D721Med (cell line): ENCODE measurements around the gene PDSS2.

Source experiments
- DNase-seq: peaks from one replicate; pipeline ENCODE4 v3.0.0; 2011; ENCODE audit warnings: low spot score; ENCODE audit not compliant: insufficient read length
- FAIRE-seq: peaks from 2 replicates; lab custom pipeline; 2011; peaks lifted over from hg19 to GRCh38; lab: Jason Lieb, UNC
- CTCF ChIP-seq: IDR thresholded peaks from 2 replicates; pipeline ENCODE4 v1.5.1; 2012; ENCODE audit warnings: mild to moderate bottlenecking, control low read depth; ENCODE audit not compliant: insufficient read depth; ENCODE audit errors: missing control alignments

The PDSS2 gene

GRCh38 chr6:107235007-107235406, 224.4 kb downstream of the PDSS2 start:
- no peak for TF ChIP-seq CTCF
- FAIRE-seq (no peak), DNase-seq (no peak)

- no peak for DNase-seq
- FAIRE-seq: no peak
- no peak for TF ChIP-seq CTCF
These were observed 228.1 kb downstream of the PDSS2 start for GRCh38 chr6:107231243-107231642.

GRCh38 chr6:107230448-107230847, 228.9 kb downstream of the PDSS2 start:
- no peak for TF ChIP-seq CTCF
- no peak for DNase-seq
- FAIRE-seq: no peak

GRCh38 chr6:107230024-107230423, 229.3 kb downstream of the PDSS2 start:
- no peak for FAIRE-seq
- TF ChIP-seq CTCF: no peak
- no peak for DNase-seq

- TF ChIP-seq CTCF: no peak
- DNase-seq: no peak
- FAIRE-seq: no peak
These were observed 230.6 kb downstream of the PDSS2 start for GRCh38 chr6:107228754-107229153.

- FAIRE-seq: no peak
- DNase-seq: no peak
- TF ChIP-seq CTCF: no peak
These were observed 237.8 kb downstream of the PDSS2 start for GRCh38 chr6:107221519-107221918.

- TF ChIP-seq CTCF: no peak
These were observed 239.5 kb downstream of the PDSS2 start for GRCh38 chr6:107219851-107220250.

More at GRCh38 chr6:107219851-107220250, 239.5 kb downstream of the PDSS2 start:
- FAIRE-seq (no peak), DNase-seq (no peak)
